NCI-H1092 treated with DMSO at 0.1 percent for 48 hours (cell line): ENCODE results near the gene SMAP1.

Experiments used
- DNase-seq: peaks from one replicate; lab custom pipeline; 2025; lab: John Stamatoyannopoulos, UW

The SMAP1 gene

GRCh38 chr6:70684794-70685493 lies 17.3 kb downstream of the SMAP1 start:
- no peak for DNase-seq

GRCh38 chr6:70685494-70686180 lies 18.0 kb downstream of the SMAP1 start:
- no peak for DNase-seq

GRCh38 chr6:70686548-70687133 lies 19.0 kb downstream of the SMAP1 start:
- DNase-seq, result peak; percentile 19

DNA sequence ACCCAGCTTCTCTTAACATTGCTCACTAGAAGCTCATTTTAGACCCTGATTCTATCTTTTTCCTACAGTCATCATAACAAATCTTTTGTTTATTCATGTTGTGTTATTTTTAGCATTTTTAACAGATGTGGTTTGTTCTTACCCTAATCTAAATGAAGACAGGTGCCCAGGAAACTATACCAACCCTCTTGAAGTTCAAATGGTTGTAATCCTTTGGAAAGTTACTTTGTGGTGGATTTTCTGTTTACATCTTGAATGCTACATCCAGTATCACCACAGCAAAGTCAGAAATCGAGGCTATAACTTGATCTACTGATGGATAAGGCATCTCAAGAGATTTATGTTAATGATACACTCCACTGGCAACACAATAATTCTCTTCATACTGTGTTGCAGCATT lies 26.2 kb downstream of the SMAP1 start:
- no peak for DNase-seq

DNA sequence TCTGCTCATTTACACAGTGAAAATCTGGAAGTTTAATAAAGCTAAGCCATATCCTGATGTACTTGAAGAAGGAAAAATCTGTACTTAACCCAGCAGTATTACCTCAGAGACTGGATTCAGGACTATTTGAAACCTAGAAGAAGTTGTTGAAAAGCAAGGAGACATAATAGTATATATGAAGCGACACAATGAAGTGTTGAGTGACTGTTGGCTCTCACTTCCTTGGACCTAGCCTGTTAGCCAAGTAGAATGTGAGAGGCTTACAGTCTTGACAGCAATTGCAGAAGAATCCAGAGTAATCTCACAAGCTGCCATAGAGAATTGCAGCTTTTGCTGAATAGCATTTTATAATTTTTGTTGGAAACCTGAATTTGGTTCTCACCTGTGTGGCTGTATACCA lies 26.7 kb downstream of the SMAP1 start:
- no peak for DNase-seq

- no peak for DNase-seq
Measured at GRCh38 chr6:70700922-70701876, 33.5 kb downstream of the SMAP1 start.

DNA sequence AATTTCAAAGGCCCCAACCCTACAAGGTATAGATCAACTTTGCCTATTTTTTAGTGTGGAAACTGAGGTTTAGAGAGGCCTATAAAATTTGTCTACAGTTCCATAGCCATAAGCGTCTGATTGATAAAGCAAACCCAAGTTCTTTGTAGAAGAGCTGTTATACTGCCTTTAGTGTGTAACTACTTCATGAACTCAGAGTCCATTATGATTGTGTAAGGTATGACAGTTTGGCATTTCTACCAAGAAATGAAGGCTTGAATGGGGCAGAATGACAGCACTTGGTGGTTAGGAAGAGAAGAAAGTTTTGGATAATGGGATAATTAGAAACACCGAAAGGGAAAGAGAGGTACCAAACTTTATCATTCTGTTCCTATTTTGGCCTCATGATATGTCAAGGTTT lies 38.1 kb downstream of the SMAP1 start:
- DNase-seq, result no peak

- DNase-seq, result peak; percentile 22
Measured at GRCh38 chr6:70706491-70707123, 38.9 kb downstream of the SMAP1 start.

DNA sequence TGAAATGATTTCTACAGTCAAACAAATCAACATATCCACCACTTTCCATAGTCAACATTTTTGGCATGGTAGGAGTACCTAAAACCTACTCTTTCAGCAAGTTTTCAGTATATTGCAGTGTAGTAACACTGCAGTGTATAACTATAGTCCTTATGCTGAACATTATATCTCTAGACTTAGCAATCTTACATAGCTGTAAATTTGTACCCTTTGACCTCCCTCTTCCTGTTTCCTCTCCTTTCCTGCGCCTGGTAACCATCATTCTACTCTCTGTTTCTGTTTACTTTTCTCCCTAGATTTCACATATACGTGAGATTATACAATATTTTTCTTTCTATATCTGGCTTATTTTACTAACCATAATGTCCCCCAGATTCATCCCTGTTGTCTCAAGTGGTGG lies 40.2 kb downstream of the SMAP1 start:
- DNase-seq, result no peak

GRCh38 chr6:70708448-70708847 lies 40.8 kb downstream of the SMAP1 start:
- no peak for DNase-seq

DNA sequence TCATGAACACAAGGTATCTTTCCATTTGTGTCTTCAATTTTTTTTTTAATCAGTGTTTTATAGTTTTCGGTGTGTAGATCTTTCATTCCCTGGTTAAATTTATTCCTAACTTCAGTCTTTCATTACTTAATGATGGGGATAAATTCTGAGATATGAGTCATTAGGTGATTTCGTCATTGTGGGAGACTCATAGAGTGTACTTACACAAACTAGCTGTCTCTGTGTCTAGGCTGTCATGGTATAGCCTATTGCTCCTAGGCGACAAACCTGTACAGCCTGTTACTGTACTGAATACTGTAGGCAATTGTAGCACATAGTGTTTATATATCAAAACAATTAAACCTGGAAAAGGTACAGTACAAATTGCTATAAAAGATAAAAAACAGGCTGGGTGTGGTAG lies 42.1 kb downstream of the SMAP1 start:
- no peak for DNase-seq

GRCh38 chr6:70714716-70715257 lies 47.1 kb downstream of the SMAP1 start:
- DNase-seq, result no peak

- DNase-seq, result no peak
Measured at GRCh38 chr6:70717038-70717801, 49.5 kb downstream of the SMAP1 start.

DNA sequence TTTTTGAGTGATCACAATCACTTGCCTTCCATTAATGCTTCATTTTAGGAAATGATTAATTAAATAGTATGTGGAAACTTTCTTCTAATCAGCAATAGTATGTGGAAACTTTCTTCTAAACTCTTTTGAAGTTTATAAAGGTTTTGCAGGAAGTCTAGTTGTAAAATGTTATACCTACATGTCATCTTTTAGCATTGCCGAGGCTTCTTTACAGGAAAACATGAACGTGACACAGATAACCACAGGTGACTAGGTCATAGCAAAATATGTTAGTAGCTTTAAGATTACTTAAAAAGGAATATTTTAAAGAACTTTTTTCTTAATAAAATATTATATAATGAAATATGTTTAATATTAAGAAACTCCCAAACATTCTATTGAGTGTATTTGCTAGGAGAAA lies 56.8 kb downstream of the SMAP1 start:
- no peak for DNase-seq

- DNase-seq, result no peak
Measured at GRCh38 chr6:70725817-70726415, 58.2 kb downstream of the SMAP1 start.

DNA sequence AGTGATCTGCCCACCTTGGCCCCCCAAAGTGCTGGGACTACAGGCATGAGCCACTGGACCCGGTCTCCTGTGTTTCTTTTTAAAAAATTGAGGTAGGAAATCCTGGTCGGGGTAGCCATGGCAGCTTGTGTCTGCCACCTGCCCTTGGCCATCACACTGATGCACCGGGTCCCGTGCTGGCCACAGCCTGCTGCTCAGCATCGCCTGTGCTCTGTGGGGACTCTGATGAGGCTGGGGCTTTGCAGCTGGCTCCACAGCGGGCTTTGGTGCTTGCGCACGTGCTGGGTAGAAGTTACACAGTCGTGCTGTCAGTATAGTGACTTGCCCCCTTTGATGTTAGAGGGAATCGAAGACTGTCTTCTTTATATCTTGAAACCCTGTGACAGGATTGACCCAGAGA lies 66.7 kb downstream of the SMAP1 start:
- DNase-seq, result no peak

- DNase-seq, result no peak
Measured at GRCh38 chr6:70734979-70735378, 67.3 kb downstream of the SMAP1 start.

DNA sequence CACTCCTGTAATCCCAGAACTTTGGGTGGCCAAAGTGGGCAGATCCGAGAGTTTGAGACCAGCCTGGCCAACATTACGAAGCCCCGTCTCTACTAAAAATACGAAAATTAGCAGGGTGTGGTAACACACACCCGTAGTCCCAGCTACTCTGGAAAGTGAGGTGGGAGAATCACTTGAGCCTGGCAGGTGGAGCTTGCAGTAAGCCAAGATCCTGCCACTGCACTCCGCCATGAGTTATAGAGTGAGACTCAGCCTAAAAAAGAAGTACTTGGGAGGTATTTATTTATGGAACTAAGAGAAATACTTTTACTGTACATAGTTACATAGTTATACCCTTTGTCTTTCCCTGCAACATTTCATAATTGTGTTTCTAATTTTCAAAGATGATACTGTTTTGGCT lies 67.8 kb downstream of the SMAP1 start:
- DNase-seq, result no peak

DNA sequence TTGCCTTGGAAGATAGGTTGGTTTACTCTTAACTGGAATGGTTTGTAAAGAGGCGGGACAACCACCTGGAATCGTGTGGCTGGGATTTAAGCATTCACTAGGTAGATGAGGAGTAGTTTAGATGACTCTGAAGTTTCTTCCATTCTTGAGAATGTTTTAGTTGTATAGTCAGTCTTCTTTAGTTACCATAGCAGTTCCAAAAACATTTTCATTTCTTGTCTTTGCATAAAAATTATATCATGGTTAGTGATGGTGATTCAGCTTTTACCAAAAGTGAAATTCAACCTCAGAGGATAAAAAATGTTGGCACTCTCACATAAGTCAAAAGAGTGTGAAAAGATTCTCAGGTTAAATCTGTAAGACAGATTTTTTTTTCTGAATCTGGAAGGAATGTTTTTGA lies 70.3 kb downstream of the SMAP1 start:
- DNase-seq, result no peak

GRCh38 chr6:70739534-70739933 lies 71.9 kb downstream of the SMAP1 start:
- no peak for DNase-seq
